Mesenteric fat pad (tissue), 1 donor: Measurements from ENCODE around the gene HDAC2. TPM values are rescaled to one million over a fixed set of nuclear protein-coding genes. Genes with fewer than 3 reads are reported as not detected.
"Not testable (repeated sequence)": the region's sequence is repeated elsewhere in the genome, so short reads cannot be mapped to it uniquely, and the experiment has no call there.

Experiments used
- DNase-seq: peaks from one replicate; pipeline ENCODE4 v3.0.0-alpha.2; 2020; ENCODE audit warnings: low spot score
- long read RNA-seq: library from polyadenylated mRNA; unstranded; transcript quantifications from one replicate; pipeline ENCODE4 v2.0.0, GENCODE V29; 2020
- total RNA-seq: library from RNA; stranded (reverse); fragmentation: NEBNext Ultra II Directional; extraction: Animal tissue kit (Norgen Biotek cat#: 25700); gene quantifications from one replicate; pipeline ENCODE4 v1.2.1, GENCODE V29; 2021
- donor health status: DM: yes; HTN: yes; CAD: no.

The HDAC2 gene
- total RNA-seq, result 54.1 TPM
- long read RNA-seq, full-length matches to known transcripts, result 199 of 378 reads
- long read RNA-seq, partial matches to known transcripts, result 164 of 378 reads
- long read RNA-seq, other reads (novel, unspliced or antisense), result 15 of 378 reads

DNA sequence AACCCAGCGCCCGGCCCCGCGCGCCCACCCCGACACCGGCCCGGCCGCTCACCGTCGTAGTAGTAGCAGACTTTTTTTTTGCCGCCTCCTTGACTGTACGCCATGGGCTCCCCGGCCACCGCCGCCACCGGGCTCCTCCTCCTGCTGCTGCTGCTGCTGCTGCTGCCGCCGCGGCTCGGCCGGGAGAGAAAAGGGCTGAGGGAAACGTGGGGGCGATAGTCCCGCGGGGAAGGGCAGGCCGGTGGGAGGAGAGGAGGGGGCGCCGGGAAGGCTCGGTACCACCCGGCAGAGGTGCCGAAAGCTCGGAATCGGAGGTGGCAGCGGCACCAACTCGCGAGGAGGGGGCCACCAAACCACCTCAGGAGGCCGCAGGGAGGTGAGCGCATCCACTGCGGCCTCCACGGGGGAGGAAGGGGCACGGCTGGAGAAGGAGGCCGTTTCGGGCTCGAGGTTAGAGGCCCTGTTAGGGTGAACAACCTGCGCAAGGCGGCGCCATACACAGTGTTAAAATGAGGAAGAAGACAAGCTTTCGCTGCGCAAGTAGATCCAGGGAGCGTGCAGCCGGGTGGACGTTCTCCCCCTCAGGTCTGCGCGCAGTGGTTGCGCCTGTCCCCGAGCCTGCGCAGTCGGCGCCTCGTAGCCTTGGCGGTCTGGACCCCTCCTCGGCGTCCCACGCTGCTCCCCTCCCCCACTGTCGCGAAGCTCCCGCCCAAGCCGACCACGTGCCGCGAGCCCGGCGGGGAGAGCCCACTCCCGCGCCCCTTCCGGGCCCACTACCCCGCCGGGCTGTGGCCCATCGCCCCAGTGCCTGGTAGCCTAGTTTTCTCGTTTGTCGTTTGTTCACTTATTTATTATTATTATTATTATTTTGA is at the start of gene HDAC2:
Gene HDAC2 (minus strand): TSS at position 344 of the 872 bp plus-strand sequence. CDS start 240 bp downstream, at position 104.
- peak; percentile 94 for DNase-seq

DNA sequence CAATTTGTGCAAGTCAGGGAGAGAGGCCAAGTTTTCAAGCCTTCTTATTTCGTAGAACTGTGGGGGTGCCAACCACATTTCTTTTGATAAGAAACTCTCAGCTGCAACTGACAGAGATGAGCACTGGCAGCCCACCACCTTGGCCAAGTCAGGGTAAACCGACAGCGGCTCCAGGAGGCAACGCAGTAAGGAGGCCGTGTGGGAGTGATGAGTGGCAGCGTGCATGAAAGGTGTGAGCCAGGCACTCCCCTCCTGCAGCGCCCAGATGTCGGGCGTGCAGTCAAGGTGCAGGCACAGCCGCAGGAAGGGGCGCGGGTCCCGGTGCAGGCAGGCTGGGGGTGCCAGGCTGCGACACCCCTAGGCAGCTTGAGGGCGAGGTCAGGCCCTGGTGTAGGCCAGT is 49.2 kb upstream of the HDAC2 start:
- DNase-seq, result no peak

- not testable (repeated sequence) for DNase-seq
These were observed 46.2 kb upstream of the HDAC2 start for GRCh38 chr6:114017146-114017545.

- not testable (repeated sequence) for DNase-seq
These were observed 43.2 kb upstream of the HDAC2 start for GRCh38 chr6:114014106-114014505.

DNA sequence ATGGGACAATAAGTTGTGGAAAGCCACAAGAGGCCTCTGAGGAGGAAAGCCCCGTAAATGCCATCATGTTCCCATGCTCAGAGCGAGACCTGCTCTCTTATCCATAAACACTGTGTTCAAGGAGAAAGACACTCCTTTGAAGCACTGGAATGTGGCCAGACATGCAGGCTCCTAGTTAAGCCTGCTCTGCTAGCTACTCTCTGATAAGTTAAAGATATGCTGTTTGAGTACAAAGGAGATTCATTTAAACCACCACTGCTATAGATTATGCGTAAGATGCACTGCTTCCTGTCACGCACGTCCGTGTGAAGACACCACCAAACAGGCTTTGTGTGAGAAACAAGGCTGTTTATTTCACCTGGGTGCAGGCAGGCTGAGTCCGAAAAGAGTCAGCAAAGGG is 40.5 kb upstream of the HDAC2 start:
- not testable (repeated sequence) for DNase-seq

DNA sequence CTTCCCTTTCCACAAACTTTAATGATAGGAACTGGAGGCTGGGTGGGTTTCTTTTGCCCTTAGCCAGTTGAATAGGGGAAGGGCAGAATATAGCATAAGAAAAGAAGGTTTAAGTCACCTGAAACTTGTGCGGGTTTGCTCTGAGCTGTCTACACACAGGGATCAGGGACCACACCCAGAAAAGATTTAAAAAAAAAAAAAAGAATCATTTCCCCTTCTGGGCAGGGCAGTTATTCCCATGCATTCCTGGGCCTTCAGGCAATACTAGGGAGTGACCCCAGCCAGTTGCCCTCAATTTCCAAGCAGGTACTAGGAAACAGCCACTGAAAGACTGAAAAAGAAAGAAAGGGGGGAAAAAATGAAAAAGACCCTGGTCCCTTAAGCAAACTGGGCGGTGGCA is 39.6 kb upstream of the HDAC2 start:
- DNase-seq, result no peak

- no peak for DNase-seq
These were observed 38.2 kb upstream of the HDAC2 start for GRCh38 chr6:114009192-114009591.

DNA sequence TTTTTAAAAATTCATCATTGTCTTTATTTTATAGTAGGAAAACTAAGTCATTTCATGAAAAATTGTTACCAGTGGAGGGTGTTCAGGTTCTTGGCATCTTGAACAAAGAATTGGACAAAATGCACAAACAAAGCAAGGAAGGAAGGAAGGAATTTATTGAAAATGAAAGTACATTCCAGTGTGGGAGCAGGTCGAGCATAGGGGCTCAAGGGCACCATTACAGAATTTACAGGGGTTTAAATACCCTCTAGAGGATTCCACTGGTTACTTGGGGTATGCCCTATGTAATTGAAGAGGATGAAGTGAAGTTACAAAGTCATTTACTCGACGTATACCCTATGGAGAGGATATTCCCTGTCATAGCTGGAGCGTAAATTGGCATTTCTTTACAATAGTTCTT is 37.4 kb upstream of the HDAC2 start:
- no peak for DNase-seq

- no peak for DNase-seq
These were observed 36.6 kb upstream of the HDAC2 start for GRCh38 chr6:114007516-114007915.

- DNase-seq, result no peak
These were observed 30.4 kb upstream of the HDAC2 start for GRCh38 chr6:114001354-114001753.

DNA sequence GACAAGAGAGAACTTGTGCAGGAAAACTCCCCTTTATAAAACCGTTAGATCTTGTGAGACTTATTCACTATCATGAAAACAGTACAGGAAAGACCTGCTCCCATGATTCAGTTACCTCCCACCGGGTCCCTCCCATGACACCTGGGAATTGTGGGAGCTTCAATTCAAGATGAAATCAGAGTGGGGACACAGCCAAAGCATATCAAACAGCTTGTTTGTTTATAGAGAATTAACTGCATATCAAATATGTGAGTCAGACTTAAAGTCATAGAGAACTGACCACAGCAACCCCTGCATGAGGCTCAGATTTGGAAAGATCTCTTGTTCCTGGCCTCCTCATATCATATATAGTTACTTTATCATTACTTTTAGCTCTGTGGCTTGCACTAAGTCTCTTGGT is 29.1 kb upstream of the HDAC2 start:
- no peak for DNase-seq

GRCh38 chr6:113999284-113999683 is 28.3 kb upstream of the HDAC2 start:
- no peak for DNase-seq

DNA sequence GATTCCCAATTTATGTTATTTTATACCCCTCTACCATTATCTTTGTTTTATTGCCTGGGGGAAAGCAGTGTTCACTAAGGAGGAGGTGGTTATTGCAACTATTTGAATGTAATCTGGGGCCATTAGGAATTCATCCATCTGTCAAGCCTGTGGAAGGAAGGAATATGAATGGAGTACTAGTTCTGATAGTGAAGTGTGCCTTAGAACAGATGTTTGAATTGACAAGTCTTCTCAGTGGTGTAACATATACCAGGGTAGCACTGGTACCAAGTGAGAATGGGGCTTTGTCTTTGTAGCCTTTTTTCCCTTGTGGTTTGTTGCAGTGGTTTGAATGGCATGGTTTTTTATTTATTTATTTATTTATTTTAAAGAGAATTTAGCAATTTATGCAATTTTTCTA is 27.9 kb upstream of the HDAC2 start:
- no peak for DNase-seq

GRCh38 chr6:113997116-113997515 is 26.2 kb upstream of the HDAC2 start:
- DNase-seq, result no peak

DNA sequence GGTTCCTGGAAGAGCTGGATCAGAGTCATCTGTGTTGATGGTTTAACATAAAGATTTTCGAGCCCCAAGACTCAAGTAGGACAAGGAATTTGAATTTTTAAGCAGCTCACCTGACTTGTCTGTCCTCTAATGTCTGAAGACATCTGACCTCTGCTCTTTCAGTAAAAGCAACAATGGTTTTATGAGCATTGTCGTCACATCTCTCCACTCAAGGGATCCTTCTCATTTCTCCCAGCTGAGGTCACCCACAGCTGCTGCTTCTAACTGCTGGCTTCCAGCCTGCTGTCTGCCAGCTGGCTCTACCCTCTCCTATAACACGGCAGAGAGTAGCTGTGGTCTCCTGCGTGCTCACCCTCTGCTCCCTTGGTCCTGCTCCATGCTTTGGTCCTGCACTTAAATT is 24.7 kb upstream of the HDAC2 start:
- no peak for DNase-seq

GRCh38 chr6:113994934-113995342 is 24.0 kb upstream of the HDAC2 start:
- DNase-seq, result no peak

GRCh38 chr6:113989675-113990074 is 18.7 kb upstream of the HDAC2 start:
- no peak for DNase-seq

GRCh38 chr6:113982675-113983074 is 11.7 kb upstream of the HDAC2 start:
- DNase-seq, result not testable (repeated sequence)

- DNase-seq, result no peak
These were observed 11.2 kb upstream of the HDAC2 start for GRCh38 chr6:113982055-113982550.

DNA sequence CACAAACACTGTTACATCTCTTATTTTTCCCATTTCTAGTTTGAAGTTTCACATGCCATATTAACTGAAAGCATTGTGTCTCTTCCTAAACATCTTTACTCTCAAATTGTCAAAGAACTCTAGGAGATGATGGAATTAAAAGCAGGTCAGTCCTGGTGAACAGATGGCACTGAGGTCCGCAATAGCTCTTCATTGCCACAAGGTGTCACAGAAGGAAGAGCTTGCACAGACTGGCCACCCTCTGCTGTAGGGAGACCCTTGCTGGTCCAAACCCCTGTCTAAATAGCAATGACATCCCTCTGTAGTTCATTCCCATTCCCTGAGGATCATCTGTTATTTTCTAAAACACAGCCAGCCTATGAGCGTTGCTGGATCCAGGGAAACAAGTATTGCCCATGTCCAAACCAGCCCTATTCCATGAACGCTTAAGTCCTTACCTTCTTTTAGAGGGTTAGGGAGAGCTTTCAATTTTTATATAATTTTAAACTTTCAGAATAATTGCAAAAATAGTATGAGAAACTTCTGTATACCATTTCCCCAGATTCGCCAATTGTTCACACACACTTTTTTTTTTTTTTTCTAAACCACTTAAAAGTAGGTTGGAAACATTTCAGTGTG is 10.1 kb upstream of the HDAC2 start:
- DNase-seq, result no peak

- no peak for DNase-seq
These were observed 9.0 kb upstream of the HDAC2 start for GRCh38 chr6:113979937-113980336.

- DNase-seq, result no peak
These were observed 7.2 kb upstream of the HDAC2 start for GRCh38 chr6:113978084-113978675.
